Neural progenitor cell (in vitro differentiated cells): ENCODE data around the gene TCF7L2. TPM values are rescaled to one million over a fixed set of nuclear protein-coding genes. Genes with fewer than 3 reads are reported as not detected.
A peak's percentile ranks its signal among the peaks of the same experiment; 100 is the strongest.

ENCODE experiments used
- DNase-seq: peaks from one replicate; pipeline ENCODE4 v3.0.0-alpha.2; 2016; ENCODE audit warnings: low spot score
- H2AFZ ChIP-seq: fragments of 200-600 bp; sonication (generic); replicated peaks from 2 replicates; pipeline ENCODE4 v1.6.1; 2016; ENCODE audit warnings: antibody characterized with exemption
- H3F3A ChIP-seq: fragments of 200-600 bp; sonication (generic); 2 replicates; pipeline ENCODE4 v1.6.1; 2016; ENCODE audit warnings: antibody characterized with exemption, low read depth
- H3K27ac ChIP-seq: fragments of 200-600 bp; sonication (generic); 2 replicates; pipeline ENCODE4 v1.5.1; 2016; ENCODE audit warnings: mild to moderate bottlenecking
- H3K27me3 ChIP-seq: fragments of 200-600 bp; sonication (generic); 2 replicates; pipeline ENCODE4 v1.6.1; 2016; ENCODE audit warnings: mild to moderate bottlenecking, moderate library complexity
- H3K36me3 ChIP-seq: fragments of 200-600 bp; sonication (generic); 2 replicates; pipeline ENCODE4 v1.5.1; 2016
- H3K4me1 ChIP-seq: fragments of 200-600 bp; sonication (generic); 2 replicates; pipeline ENCODE4 v1.6.1; 2016; ENCODE audit warnings: mixed run types
- H3K4me2 ChIP-seq: fragments of 200-600 bp; sonication (generic); 2 replicates; pipeline ENCODE4 v1.6.1; 2016
- H3K4me3 ChIP-seq: fragments of 200-600 bp; sonication (generic); 2 replicates; pipeline ENCODE4 v1.5.1; 2016
- H3K79me2 ChIP-seq: fragments of 200-600 bp; sonication (generic); 2 replicates; pipeline ENCODE4 v1.6.1; 2016; ENCODE audit warnings: low read depth
- H3K9ac ChIP-seq: fragments of 200-600 bp; sonication (generic); 2 replicates; pipeline ENCODE4 v1.6.1; 2016
- H3K9me3 ChIP-seq: fragments of 200-600 bp; sonication (generic); 2 replicates; pipeline ENCODE4 v1.5.1; 2016; ENCODE audit warnings: low read depth
- H4K20me1 ChIP-seq: fragments of 200-600 bp; sonication (generic); 2 replicates; pipeline ENCODE4 v1.6.1; 2016; ENCODE audit warnings: low read depth
- H3K27ac Mint-ChIP-seq: 3 replicates; pipeline ENCODE4 v1.8.0; 2021; ENCODE audit warnings: mixed read lengths
- H3K27me3 Mint-ChIP-seq: 2 replicates; pipeline ENCODE4 v1.8.0; 2022; ENCODE audit warnings: low read depth, mild to moderate bottlenecking, inconsistent platforms, moderate library complexity, mixed read lengths; ENCODE audit not compliant: insufficient read depth
- H3K36me3 Mint-ChIP-seq: 3 replicates; pipeline ENCODE4 v1.8.0; 2021; ENCODE audit warnings: mixed read lengths
- H3K4me1 Mint-ChIP-seq: 3 replicates; pipeline ENCODE4 v1.8.0; 2021; ENCODE audit warnings: mixed read lengths
- H3K4me3 Mint-ChIP-seq: 3 replicates; pipeline ENCODE4 v1.8.0; 2021; ENCODE audit warnings: mild to moderate bottlenecking, moderate library complexity, mixed read lengths
- H3K9me3 Mint-ChIP-seq: 3 replicates; pipeline ENCODE4 v1.8.0; 2020; ENCODE audit warnings: mixed read lengths
- CTCF ChIP-seq: fragments of 200-600 bp; sonication (generic); IDR thresholded peaks from 2 replicates; pipeline ENCODE4 v1.5.1; 2017; ENCODE audit warnings: antibody characterized with exemption, mild to moderate bottlenecking
- EZH2 ChIP-seq: fragments of 200-600 bp; sonication (generic); IDR thresholded peaks from 2 replicates; pipeline ENCODE4 v1.6.1; 2017; ENCODE audit warnings: antibody characterized with exemption, mild to moderate bottlenecking, moderate library complexity
- EZH2phosphoT487 ChIP-seq: fragments of 200-600 bp; sonication (generic); IDR thresholded peaks from 2 replicates; pipeline ENCODE4 v1.6.1; 2017; ENCODE audit warnings: antibody characterized with exemption
- total RNA-seq: library from RNA; depleted of rRNA; stranded (reverse); fragments of >200 nt; gene quantifications from 2 replicates; pipeline ENCODE4 v1.2.3, GENCODE V29; 2015; ENCODE audit warnings: low replicate concordance

Gene TCF7L2
- total RNA-seq, 1 donor from 2014 or later: 12.3 TPM

- H2AFZ ChIP-seq: no peak overlapping the region
- peaks cover 52% of the 10 kb centered on the region for H3F3A ChIP-seq
- H3K9me3 ChIP-seq: no peaks in the 10 kb centered on the region
- Mint-ChIP-seq H3K4me1 (peaks cover 30% of the 10 kb centered on the region), H3K4me3 (peak overlapping the region; percentile 100), H3K27ac (peak overlapping the region; percentile 12), H3K27me3 (peaks cover 3% of the 10 kb centered on the region), H3K9me3 (no peaks in the 10 kb centered on the region), H3K36me3 (peaks cover 4% of the 10 kb centered on the region)
- no peak for DNase-seq
- H3K79me2 ChIP-seq: peaks cover 36% of the 10 kb centered on the region
- peak overlapping the region; percentile 41 for H3K4me3 ChIP-seq
- H3K27ac ChIP-seq: peak overlapping the region; percentile 68
- H3K27me3 ChIP-seq: no peaks in the 10 kb centered on the region
- peaks cover 4% of the 10 kb centered on the region for H4K20me1 ChIP-seq
- H3K4me1 ChIP-seq: peaks cover 32% of the 10 kb centered on the region
- H3K9ac ChIP-seq: no peak overlapping the region
- H3K4me2 ChIP-seq: peak overlapping the region; percentile 76
- no peaks in the 10 kb centered on the region for H3K36me3 ChIP-seq
- TF ChIP-seq EZH2: no peak
Observed at GRCh38 chr10:112949143-112949823, 764 bp upstream of the TCF7L2 start.

GRCh38 chr10:112950714-112951358, 789 bp downstream of the TCF7L2 start:
- peak overlapping the region; percentile 98 for H3K27ac Mint-ChIP-seq
- peaks cover 4% of the 10 kb centered on the region for H3K36me3 Mint-ChIP-seq
- Histone ChIP-seq H3K9me3 (no peaks in the 10 kb centered on the region), H3F3A (peaks cover 67% of the 10 kb centered on the region), H3K27me3 (no peaks in the 10 kb centered on the region), H4K20me1 (peaks cover 15% of the 10 kb centered on the region), H2AFZ (no peak overlapping the region), H3K9ac (peak overlapping the region; percentile 53), H3K27ac (peak overlapping the region; percentile 76), H3K79me2 (peaks cover 52% of the 10 kb centered on the region), H3K36me3 (no peaks in the 10 kb centered on the region), H3K4me2 (peak overlapping the region; percentile 92), H3K4me1 (peaks cover 47% of the 10 kb centered on the region), H3K4me3 (peak overlapping the region; percentile 95)
- TF ChIP-seq EZH2phosphoT487: no peak
- TF ChIP-seq CTCF: no peak
- TF ChIP-seq EZH2: no peak
- peak overlapping the region; percentile 100 for H3K4me3 Mint-ChIP-seq
- no peaks in the 10 kb centered on the region for H3K9me3 Mint-ChIP-seq
- peaks cover 3% of the 10 kb centered on the region for H3K27me3 Mint-ChIP-seq
- DNase-seq: peak; percentile 76
- peaks cover 46% of the 10 kb centered on the region for H3K4me1 Mint-ChIP-seq

GRCh38 chr10:112951359-112952281, 1.6 kb downstream of the TCF7L2 start:
- Histone ChIP-seq H3F3A (peaks cover 75% of the 10 kb centered on the region), H3K9ac (peak overlapping the region; percentile 76), H3K36me3 (no peaks in the 10 kb centered on the region), H3K79me2 (peaks cover 60% of the 10 kb centered on the region), H3K27me3 (no peaks in the 10 kb centered on the region), H3K4me3 (peak overlapping the region; percentile 95), H3K4me2 (peak overlapping the region; percentile 94), H4K20me1 (peaks cover 17% of the 10 kb centered on the region), H3K4me1 (peaks cover 55% of the 10 kb centered on the region), H3K9me3 (no peaks in the 10 kb centered on the region), H3K27ac (peak overlapping the region; percentile 99), H2AFZ (no peak overlapping the region)
- no peak for TF ChIP-seq CTCF
- TF ChIP-seq EZH2: no peak
- no peak for TF ChIP-seq EZH2phosphoT487
- peak overlapping the region; percentile 96 for H3K4me3 Mint-ChIP-seq
- peaks cover 4% of the 10 kb centered on the region for H3K36me3 Mint-ChIP-seq
- H3K4me1 Mint-ChIP-seq: peaks cover 53% of the 10 kb centered on the region
- peaks cover 3% of the 10 kb centered on the region for H3K27me3 Mint-ChIP-seq
- H3K9me3 Mint-ChIP-seq: no peaks in the 10 kb centered on the region
- H3K27ac Mint-ChIP-seq: peak overlapping the region; percentile 100
- peak; percentile 83 for DNase-seq
